HG02884 (cell line): ENCODE data around the gene FASTK.

Experiments
- ATAC-seq: cut with Tn5 transposase; IDR thresholded peaks from one replicate; pipeline ENCODE4 v1.9.1; 2021; ENCODE audit warnings: mild to moderate bottlenecking, moderate library complexity; ENCODE audit not compliant: unreplicated experiment

The FASTK gene

GRCh38 chr7:151100921-151101320, 20.3 kb upstream of the FASTK start:
- no peak for ATAC-seq

DNA sequence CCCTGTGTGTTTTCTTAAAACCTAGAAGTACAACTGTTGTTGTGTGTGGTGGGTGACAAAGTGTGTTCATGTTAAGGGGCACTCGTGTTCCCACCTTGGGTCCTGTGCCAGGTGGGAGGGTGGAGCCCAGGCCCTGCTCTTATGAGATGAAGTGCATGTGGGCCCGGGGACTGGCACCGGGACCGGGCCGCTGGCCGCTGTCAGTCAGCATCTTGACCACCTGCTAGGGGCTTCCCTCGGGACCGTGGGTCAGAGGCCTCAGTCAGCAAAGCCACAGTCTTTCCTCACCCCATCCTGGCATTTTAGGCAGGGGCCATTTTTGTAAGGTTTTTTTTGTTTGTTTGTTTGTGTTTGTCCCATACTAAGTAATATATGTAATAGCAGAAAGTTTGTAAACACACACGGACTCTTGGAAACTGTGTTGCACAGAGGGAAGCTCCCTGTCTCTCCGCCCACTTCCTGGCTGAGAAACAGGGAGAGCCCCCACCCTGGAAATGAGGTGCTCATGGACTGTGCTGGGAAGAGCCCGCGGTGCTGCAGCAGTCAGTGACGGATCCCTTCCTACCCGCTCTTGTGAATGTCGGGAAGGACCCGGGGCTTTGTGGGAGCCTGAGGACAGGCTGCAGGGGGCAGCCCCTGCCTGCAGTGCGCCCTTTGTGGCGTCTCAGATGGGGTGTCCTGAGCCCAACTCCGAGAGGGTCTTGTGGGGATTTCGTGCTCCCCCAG, 19.0 kb upstream of the FASTK start:
- ATAC-seq: no peak

DNA sequence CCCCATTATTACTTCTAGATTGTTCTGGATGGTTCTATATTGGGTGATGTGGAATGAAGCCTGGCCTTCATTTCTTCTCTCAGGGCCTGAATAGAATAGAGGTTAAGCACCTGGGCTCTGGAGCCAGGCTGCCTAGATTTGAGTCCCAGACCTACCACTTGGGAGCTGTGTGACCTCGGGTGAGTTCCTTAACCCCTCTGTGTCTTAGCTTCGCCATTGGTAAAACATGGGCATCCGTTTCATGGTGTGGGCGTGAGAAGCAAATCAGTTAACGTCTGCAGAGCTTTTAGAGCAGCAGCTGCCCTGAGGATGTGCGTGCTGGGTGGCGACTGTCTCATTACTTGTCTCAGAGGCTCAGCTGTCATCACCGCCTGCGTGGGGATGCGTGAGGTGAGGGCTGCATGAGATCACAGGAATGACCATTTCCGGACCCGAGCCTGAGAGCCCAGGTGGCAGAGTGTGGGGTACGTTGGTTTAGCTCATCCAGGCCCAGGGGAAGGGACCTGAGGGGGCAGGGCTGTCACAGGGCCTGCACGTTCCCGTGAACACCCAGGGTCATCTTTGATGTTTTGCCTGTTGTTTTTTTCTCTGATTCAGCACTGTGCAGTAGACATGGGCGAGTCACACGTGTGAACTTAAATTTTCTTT, 15.3 kb upstream of the FASTK start:
- no peak for ATAC-seq

DNA sequence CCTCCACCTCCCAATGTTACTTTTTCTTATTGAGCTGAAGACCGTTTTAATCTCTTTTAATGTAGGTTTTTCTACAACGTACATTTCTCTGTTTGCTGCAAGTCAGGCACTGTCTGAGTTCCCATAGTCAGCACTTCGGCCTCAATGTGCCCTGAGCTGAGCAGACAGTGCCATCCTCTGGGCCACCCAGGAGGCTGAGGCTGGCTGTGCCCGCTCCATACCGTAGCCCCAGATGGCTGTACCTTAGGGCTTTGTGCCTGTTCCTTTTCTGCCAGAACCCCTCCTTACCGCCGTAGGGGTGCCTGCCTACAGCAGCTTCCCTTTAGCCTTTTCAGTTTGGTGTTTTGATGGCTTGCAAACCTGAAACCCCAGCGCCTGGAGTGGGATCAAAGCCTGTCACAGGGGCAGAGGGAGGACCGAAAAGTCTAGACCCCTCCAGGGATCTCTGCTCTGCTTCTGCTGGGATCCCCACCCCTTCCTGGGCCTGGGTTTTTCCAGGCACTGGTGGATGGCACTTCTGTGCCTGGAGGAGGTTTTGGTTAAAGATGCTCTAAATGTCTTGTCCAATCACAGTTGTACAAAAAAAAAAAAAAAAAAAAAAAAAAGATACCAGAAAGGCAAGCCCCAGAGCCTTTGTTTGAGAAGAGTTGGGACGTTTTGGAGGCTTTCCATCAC, 14.7 kb upstream of the FASTK start:
- no peak for ATAC-seq

- no peak for ATAC-seq
Measured at GRCh38 chr7:151094675-151095074, 14.1 kb upstream of the FASTK start.

DNA sequence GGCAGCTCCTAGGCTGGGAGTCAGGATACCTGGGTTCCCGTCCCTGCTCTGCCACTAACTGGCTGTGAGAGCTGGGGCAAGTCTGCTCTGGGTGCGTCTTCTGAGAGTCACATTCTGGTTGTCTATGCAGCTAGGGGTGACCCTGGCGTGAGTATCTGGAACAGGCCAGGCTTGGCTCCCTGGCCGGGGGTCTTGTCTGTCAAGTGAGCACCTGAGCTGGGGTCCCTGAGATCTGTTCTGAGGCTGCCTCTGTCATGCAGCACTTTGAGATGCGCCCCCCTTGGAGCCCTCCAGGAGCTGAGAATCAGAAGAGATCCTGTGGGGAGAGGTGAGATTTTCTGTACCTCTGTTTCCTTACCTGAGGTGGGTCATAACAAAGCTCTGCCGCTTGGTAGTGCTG, 13.1 kb upstream of the FASTK start:
- no peak for ATAC-seq

GRCh38 chr7:151091988-151092387, 11.4 kb upstream of the FASTK start:
- ATAC-seq: no peak

DNA sequence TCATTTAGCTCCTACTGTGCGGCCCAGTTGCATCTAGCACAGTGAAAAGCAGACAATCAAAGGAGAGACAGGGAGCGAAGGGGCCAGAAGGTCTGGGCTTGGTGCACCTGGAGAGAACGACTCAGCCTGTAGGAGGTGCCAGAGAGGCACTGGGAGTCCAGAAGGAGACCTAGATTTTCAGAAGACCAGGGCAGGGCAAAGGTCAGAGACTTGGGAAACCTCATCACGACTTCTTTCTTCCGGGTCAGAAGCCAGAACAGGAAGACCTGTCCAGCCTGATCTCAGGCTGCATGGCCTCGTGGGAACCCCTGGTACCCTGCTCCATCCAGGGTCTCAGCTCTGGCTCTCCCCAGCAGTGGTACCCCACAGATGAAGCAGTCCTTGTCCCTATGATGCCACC, 10.8 kb upstream of the FASTK start:
- no peak for ATAC-seq

DNA sequence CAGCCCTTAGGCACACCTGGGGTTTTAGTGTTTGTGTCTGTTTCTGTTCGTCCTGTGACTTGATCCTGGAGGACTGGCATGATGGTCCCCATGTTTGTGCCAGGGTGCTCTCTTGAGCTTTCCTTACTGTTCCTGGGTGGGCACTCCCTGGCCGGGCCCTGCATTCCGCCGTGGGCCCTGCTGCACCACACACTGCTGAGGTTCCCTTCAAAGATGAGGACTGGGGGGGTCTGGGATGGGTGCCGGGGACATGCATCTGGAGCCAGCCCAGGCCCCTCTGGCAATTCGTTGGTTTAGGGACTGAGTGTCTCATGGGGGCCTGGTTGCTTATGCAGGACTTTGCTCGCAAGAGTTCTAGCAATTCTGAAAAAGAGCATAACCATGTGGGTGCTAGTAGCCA, 10.4 kb upstream of the FASTK start:
- no peak for ATAC-seq

- no peak for ATAC-seq
Measured at GRCh38 chr7:151089893-151090730, 9.5 kb upstream of the FASTK start.

DNA sequence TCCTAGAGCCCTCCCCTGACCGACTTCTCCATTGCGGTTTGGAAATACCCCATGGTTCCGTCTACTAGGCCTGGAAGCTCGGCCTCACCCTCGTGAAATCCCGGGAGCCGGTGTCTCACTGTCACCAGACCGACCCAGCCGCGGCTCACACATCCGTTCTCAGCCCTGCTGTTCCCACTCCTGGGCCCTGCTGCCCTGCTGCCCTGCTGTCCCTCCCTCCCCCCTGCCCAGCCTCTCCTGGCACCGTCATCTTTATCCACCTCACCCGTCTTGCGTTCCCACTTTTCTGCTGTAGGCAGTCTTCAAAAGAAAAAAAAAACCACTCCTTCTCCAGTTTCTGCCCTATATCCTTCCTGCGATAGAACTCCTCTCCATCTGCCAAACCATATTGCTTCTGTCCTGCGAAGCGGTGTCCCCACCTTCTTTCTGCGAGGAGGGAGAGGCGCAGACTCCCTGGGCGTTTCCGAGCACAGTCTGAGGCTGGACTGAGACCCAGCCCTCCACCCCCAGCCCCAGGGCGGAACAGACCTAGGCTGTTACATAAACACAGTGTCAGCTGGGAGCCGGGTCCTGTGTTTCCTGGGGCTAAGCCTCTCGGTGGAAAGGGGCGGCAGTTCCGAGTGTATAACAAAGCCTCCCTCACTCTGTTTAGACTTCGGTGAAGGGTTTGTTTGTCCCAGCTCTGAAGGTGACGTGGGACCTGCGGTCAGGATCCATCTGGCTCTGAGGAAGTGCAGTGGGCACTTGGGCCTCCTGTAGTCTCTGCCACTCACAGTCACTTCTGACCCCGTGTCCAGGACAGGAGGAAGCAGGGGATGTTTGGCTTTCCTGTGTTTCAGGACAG, 8.5 kb upstream of the FASTK start:
- ATAC-seq: no peak

DNA sequence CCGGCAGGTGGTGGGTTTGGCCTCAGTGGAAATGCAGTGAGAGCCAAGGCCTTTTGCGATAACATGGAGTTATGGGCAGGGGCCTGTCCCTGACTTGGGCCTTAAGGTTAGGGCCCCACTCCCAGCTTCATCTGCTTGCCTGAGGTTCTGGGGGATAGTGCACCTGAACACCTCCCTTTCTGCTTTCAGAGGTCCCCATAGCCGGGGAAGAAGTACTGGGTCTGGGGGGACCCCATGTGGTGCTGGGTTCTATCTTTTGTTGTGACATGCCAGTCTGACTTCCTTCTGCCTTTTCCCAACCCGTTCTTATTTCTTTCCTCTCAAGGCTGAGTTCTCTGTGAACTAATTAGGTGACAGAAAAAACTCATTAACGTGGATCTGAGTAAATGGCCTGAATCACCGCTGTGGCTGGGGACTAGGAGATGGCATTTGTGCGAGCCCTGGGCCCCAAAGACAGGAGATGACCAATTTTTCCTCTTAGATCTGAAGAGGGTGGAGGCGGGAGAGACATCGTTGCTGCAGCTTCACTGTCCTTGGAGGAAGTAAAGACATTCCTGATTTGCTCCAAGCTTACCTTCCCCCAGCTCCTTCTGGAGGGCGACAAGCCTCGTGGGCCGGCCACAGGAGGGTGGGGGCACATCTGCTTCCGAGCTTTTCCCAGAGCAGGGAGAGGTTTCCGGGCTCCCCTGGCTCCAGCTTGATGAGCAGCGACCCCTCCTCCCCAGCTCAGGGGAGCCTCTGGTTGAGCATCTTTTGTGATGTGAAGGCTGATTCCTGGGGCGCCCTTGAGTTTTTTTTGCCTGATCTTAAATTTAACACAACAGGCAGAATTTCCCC, 7.6 kb upstream of the FASTK start:
- ATAC-seq: no peak

- ATAC-seq: no peak
Measured at GRCh38 chr7:151087245-151088018, 6.8 kb upstream of the FASTK start.

DNA sequence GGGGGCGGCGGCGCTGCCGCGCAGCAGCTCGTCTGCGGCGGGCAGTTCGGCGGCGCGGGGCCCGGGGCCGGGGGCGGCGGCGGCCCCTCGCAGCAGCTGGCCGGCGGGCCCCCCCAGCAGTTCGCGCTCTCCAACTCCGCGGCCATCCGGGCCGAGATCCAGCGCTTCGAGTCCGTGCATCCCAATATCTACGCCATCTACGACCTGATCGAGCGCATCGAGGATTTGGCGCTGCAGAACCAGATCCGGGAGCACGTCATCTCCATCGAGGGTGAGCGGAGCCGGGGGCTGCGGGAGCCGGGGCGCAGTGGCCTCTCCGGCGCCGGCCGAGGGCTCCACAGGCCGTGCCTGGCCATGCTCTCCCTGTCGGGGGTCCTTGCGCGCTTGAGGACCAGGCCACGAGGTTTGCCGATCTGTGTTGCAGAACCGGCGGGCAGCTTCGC, 6.2 kb upstream of the FASTK start:
- no peak for ATAC-seq

DNA sequence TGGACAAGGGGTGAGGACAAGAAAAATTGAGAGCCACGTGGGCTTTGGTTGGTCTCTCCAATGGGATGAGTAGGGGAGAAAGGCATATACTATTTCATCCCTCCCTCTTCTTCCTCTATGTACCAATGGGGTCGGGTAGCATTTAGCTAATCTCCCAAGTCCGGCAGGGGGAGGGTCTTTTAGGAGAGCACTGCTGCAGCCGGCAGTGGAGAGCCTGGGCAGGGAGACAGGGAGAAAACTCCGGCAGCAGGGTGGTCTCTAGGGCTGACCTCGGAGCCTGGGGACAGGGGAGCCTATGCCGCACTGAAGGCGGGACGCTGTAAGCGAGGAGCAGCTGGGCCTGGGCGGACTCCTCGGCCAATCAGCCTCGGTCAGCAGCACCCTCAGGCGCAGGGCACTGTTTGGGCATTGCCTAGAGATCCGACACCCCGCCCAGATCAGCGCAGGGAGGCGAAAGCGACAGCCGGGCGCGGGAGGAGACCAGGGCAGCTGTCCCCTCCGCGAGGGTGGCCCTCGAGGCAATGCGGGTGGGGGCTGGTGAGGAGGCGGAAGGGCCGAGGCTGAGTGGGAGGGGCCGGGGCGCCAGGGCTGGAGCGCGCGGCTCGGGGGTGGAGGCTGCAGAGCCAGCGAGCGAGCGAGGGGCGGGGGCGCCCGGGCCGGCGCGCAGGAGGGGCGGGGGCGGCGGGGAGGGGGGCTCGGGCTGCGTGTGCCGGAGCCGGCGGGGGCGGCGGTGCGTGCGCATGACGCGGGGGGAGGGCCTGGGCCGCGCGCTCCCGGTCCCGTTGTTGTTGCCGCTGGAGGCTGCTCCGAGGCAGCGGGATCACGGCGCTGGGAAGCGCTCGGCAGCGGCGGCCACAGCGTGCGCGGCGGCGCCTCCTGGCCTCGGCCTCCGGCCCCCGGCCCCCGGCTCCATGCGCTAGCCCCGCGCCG, 5.3 kb upstream of the FASTK start, which contains the start of gene AGAP3:
Gene AGAP3 (plus strand): TSS at position 785 of the 930 bp plus-strand sequence. CDS start 267 bp downstream, outside the sequence.
- no peak for ATAC-seq

DNA sequence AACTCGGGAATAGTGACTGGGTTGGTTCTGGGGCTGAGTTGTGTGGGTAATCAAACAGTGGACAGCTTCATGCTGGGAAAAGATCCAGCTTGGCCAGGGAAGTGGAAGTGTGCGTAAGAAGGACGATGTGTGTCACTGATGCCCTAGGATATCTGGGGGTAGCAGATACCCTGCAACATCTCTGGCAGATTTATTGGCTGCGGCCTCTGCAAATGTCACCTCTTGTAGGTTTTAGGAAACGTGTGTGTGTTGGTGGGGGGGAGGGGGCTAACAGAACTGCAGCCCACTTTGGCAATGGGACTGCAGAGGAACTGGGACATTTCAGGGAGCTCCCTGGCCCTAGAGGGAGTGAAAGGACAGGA, 4.7 kb upstream of the FASTK start:
- ATAC-seq: no peak

DNA sequence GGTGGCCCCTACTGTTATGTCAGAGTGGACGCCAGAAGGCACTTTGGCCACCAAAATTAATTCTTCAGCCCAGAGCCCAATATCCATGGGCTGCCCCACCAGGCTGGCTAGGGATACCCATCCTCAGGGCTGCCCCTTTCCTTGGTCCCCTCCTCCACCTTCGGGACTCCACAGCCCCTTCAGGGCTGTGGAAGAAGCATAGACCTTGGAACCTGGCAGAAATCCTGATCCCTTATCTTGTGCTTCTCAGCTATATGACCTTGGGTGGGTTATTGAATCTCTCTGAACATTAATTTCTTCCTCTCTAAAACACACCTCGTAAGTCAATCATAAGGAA, 3.2 kb upstream of the FASTK start:
- no peak for ATAC-seq
